B cell (primary cell): ENCODE measurements around the gene SYT17. TPM values are rescaled to one million over a fixed set of nuclear protein-coding genes. Genes with fewer than 3 reads are reported as not detected.

Experiments used
- ATAC-seq: fragments of 200-7000 bp; cut with Tn5 transposase; one replicate; pipeline ENCODE4 v1.10.0; 2021; ENCODE audit warnings: low read depth, mild to moderate bottlenecking, moderate number of reproducible peaks, moderate library complexity
- CTCF ChIA-PET: fragments of 350-600 bp; sonication (Branson Sonifier 250); formaldehyde crosslinking; loops from one replicate; lab custom pipeline; 2021; ENCODE audit warnings: antibody characterized with exemption, inconsistent platforms; lab: Charles Lee
- POLR2A ChIA-PET: fragments of 350-600 bp; sonication (Branson Sonifier 250); formaldehyde crosslinking; loops from one replicate; lab custom pipeline; 2021; ENCODE audit warnings: antibody characterized with exemption; lab: Charles Lee
- DNase-seq: peaks from one replicate; pipeline ENCODE4 v3.0.0; 2013
- H2AFZ ChIP-seq: 2 replicates; pipeline ENCODE4 v1.6.1; 2012; ENCODE audit warnings: mild to moderate bottlenecking, low read depth, low read length; ENCODE audit not compliant: insufficient read depth, poor library complexity, severe bottlenecking
- H3K27ac ChIP-seq, 2 donors: 1 replicate in 1 of 2; 2 replicates in 1 of 2; pipeline ENCODE4 v1.5.1; 2012 to 2013; ENCODE audit warnings: low read length in 2 of 2, mild to moderate bottlenecking in 2 of 2, moderate library complexity in 1 of 2
- H3K27me3 ChIP-seq, 4 experiments: fragments of 200-600 bp in 1 of 4; sonication (generic) in 1 of 4; replicated peaks in 1 of 4; 1 replicate in 2 of 4; 2 replicates in 2 of 4; pipeline versions ENCODE4 v1.6.1 to v1.7.0; 2013 to 2016; ENCODE audit warnings: low read length in 3 of 4, mild to moderate bottlenecking in 2 of 4, mixed read lengths in 1 of 4, moderate library complexity in 1 of 4; ENCODE audit not compliant: insufficient read depth in 4 of 4, control insufficient read depth in 3 of 4; ENCODE audit errors: control extremely low read depth in 1 of 4
- H3K36me3 ChIP-seq, 2 experiments: replicated peaks in 1 of 2; 1 replicate in 1 of 2; 2 replicates in 1 of 2; pipeline versions ENCODE4 v1.6.1 to v1.7.1; 2013; ENCODE audit warnings: low read length in 1 of 2; ENCODE audit not compliant: insufficient read depth in 2 of 2, control insufficient read depth in 1 of 2; ENCODE audit errors: control extremely low read depth in 1 of 2, extremely low read depth in 1 of 2
- H3K4me1 ChIP-seq, 2 donors: fragments of 200-600 bp in 1 of 2; sonication (generic) in 1 of 2; 1 replicate in 1 of 2; 2 replicates in 1 of 2; pipeline versions ENCODE4 v1.5.1 to v1.6.1; 2013 to 2017; ENCODE audit warnings: low read length in 2 of 2; ENCODE audit not compliant: control insufficient read depth in 2 of 2, insufficient read depth in 2 of 2
- H3K4me2 ChIP-seq: replicated peaks from 2 replicates; pipeline ENCODE3; 2012; ENCODE audit warnings: mild to moderate bottlenecking, low read depth, low read length; ENCODE audit not compliant: poor library complexity, severe bottlenecking
- H3K4me3 ChIP-seq, 5 experiments: fragments of 200-600 bp in 1 of 5; sonication (generic) in 1 of 5; 1 replicate in 3 of 5; 2 replicates in 2 of 5; pipeline versions ENCODE4 v1.5.1 to v1.7.0; 2011 to 2016; ENCODE audit warnings: low read length in 4 of 5, mild to moderate bottlenecking in 4 of 5, low read depth in 2 of 5, control low read depth in 1 of 5, moderate library complexity in 1 of 5; ENCODE audit not compliant: insufficient read depth in 1 of 5; ENCODE audit errors: control extremely low read depth in 1 of 5, extremely low read depth in 1 of 5
- H3K79me2 ChIP-seq: fragments of 200-600 bp; sonication (generic); one replicate; pipeline ENCODE4 v1.6.0; 2016; ENCODE audit warnings: low read length; ENCODE audit not compliant: control insufficient read depth, insufficient read depth
- H3K9ac ChIP-seq: fragments of 200-600 bp; sonication (generic); 2 replicates; pipeline ENCODE4 v1.6.1; 2017; ENCODE audit warnings: mild to moderate bottlenecking, low read length, moderate library complexity
- H3K9me3 ChIP-seq, 3 donors: one replicate each; pipeline versions ENCODE4 v1.6.1 to v1.7.1; 2013; ENCODE audit warnings: low read length in 2 of 3; ENCODE audit not compliant: control insufficient read depth in 2 of 3, insufficient read depth in 1 of 3; ENCODE audit errors: control extremely low read depth in 1 of 3
- H4K20me1 ChIP-seq: 2 replicates; pipeline ENCODE4 v1.6.0; 2012; ENCODE audit warnings: mild to moderate bottlenecking, low read length; ENCODE audit not compliant: insufficient read depth, control insufficient read depth, poor library complexity, severe bottlenecking
- H3K27ac Mint-ChIP-seq: one replicate; pipeline ENCODE4 v1.8.0; 2021; ENCODE audit warnings: mixed read lengths
- H3K27me3 Mint-ChIP-seq: one replicate; pipeline ENCODE4 v1.8.0; 2021; ENCODE audit warnings: mixed read lengths
- H3K4me1 Mint-ChIP-seq: one replicate; pipeline ENCODE4 v1.8.0; 2021; ENCODE audit warnings: mixed read lengths
- H3K4me3 Mint-ChIP-seq: one replicate; pipeline ENCODE4 v1.8.0; 2021; ENCODE audit warnings: mixed read lengths
- H3K9me3 Mint-ChIP-seq: one replicate; pipeline ENCODE4 v1.8.0; 2022; ENCODE audit warnings: mixed read lengths; ENCODE audit not compliant: insufficient read depth
- EZH2 ChIP-seq: IDR thresholded peaks from 2 replicates; pipeline ENCODE4 v1.6.1; 2012; ENCODE audit warnings: borderline replicate concordance, low read depth, mild to moderate bottlenecking, moderate library complexity, low read length; ENCODE audit not compliant: insufficient read depth, poor library complexity, severe bottlenecking
- WGBS: methylation state at CpG from one replicate; pipeline ENCODE4 v1.1.5; 2013; ENCODE audit warnings: missing lambda C conversion rate; ENCODE audit not compliant: insufficient coverage; 5-methylcytosine and 5-hydroxymethylcytosine counted together
- intact Hi-C: fragments of 100-400 bp; cut with micrococcal nuclease; formaldehyde crosslinking; loops from one replicate; pipeline ENCODE4 v1.10.0; 2022
- polyA plus RNA-seq: library from polyadenylated mRNA; depleted of rRNA; stranded (reverse); fragments of >200 nt; gene quantifications from 2 replicates; pipeline ENCODE4 v1.2.3, GENCODE V29; 2012
- total RNA-seq, 2 donors: library from RNA; stranded (reverse); fragments of 120-200 nt in 1 of 2; gene quantifications; 1 replicate in 1 of 2; 2 replicates in 1 of 2; pipeline versions ENCODE4 v1.2.3 to v1.2.4, GENCODE V29; 2013 to 2022
- TF ChIP-seq, protein P1 (sequence below): fragments of 200-600 bp; IDR thresholded peaks from one replicate; pipeline ENCODE4 v1.8.0; 2022; ENCODE audit warnings: antibody characterized with exemption, mild to moderate bottlenecking

Gene SYT17
- total and polyA plus RNA-seq, 2 donors (not counting 1 experiment from before 2014, with no cell fraction given) = 24.9 to 27.7 TPM

DNA sequence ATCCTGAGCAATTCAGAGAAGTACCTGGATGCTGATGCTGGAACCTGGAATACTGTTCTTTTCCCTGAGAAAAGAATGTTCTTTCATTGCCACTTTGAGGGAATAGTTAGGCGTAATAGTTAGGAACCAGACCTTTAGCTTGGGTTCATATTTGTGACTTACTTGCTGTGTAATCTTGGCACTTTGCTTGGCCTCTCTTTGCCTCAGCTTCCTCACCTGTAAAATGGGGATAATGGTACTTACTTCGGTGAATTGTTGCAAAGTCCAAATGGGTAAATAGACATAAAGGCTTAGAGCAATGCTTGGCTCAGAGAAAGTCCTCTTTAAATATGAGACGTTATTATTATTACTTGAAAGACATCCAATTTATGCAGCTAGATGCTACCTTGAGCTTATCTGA, 62.5 kb downstream of the SYT17 start:
- intact Hi-C loops = no loop called here
- no CpG with 5 or more reads among the region's 3 CpGs for WGBS
- ATAC-seq = no peak
- no peak overlapping the region for H3K27ac ChIP-seq
- no peak for TF ChIP-seq EZH2
- TF ChIP-seq, protein P1, sequence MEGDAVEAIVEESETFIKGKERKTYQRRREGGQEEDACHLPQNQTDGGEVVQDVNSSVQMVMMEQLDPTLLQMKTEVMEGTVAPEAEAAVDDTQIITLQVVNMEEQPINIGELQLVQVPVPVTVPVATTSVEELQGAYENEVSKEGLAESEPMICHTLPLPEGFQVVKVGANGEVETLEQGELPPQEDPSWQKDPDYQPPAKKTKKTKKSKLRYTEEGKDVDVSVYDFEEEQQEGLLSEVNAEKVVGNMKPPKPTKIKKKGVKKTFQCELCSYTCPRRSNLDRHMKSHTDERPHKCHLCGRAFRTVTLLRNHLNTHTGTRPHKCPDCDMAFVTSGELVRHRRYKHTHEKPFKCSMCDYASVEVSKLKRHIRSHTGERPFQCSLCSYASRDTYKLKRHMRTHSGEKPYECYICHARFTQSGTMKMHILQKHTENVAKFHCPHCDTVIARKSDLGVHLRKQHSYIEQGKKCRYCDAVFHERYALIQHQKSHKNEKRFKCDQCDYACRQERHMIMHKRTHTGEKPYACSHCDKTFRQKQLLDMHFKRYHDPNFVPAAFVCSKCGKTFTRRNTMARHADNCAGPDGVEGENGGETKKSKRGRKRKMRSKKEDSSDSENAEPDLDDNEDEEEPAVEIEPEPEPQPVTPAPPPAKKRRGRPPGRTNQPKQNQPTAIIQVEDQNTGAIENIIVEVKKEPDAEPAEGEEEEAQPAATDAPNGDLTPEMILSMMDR = no peak
- DNase-seq = no peak
- POLR2A ChIA-PET = no interaction called here
- peaks cover 2 to 24% (median 12%) of the 10 kb centered on the region in 3 donors for H3K9me3 ChIP-seq
- H3K36me3 ChIP-seq = peaks cover 0 to 29% of the 10 kb centered on the region in 2 experiments
- no peak overlapping the region for H3K9ac ChIP-seq
- H3K4me1 ChIP-seq = no peaks in the 10 kb centered on the region
- H4K20me1 ChIP-seq = no peaks in the 10 kb centered on the region
- H3K4me3 ChIP-seq = no peak overlapping the region
- H3K27me3 ChIP-seq = no peaks in the 10 kb centered on the region
- CTCF ChIA-PET = no interaction called here
- Mint-ChIP-seq H3K4me1 (no peaks in the 10 kb centered on the region), H3K4me3 (no peak overlapping the region), H3K9me3 (peaks cover 7% of the 10 kb centered on the region), H3K27ac (no peak overlapping the region), H3K27me3 (no peaks in the 10 kb centered on the region)
- no peaks in the 10 kb centered on the region for H3K79me2 ChIP-seq
- H3K4me2 ChIP-seq = no peak overlapping the region
- no peak overlapping the region for H2AFZ ChIP-seq

DNA sequence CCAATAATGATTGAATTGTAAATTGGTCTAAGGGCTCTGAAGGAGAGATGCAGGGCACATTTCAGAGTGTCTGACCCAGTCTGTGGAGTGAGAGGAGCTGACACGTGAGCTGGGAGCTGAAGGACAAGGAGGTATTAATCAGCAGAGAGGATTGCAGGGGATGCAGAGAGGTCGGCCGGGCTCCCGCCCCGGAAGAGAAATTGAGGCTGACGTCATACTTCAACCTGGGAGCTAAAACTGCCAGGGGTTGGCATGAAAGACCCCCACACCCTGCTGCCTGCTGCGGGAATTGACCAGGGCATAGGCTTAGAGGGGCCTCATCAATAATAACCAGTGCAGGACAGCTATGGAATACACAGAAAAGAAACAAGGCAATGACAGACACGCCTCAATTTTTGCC, 63.8 kb downstream of the SYT17 start:
- H3K79me2 ChIP-seq = no peaks in the 10 kb centered on the region
- Mint-ChIP-seq H3K9me3 (peaks cover 8% of the 10 kb centered on the region), H3K4me1 (no peaks in the 10 kb centered on the region), H3K4me3 (no peak overlapping the region), H3K27me3 (no peaks in the 10 kb centered on the region), H3K27ac (no peak overlapping the region)
- no peaks in the 10 kb centered on the region for H3K4me1 ChIP-seq
- no peaks in the 10 kb centered on the region for H3K27me3 ChIP-seq
- H3K4me2 ChIP-seq = no peak overlapping the region
- WGBS = 96% methylated on average over 8 of the region's 8 CpGs
- peaks cover 0 to 25% of the 10 kb centered on the region in 2 experiments for H3K36me3 ChIP-seq
- H3K4me3 ChIP-seq = no peak overlapping the region
- H3K9ac ChIP-seq = no peak overlapping the region
- TF ChIP-seq, protein P1 = no peak
- no peak for TF ChIP-seq EZH2
- intact Hi-C loops = no loop called here
- no peaks in the 10 kb centered on the region for H4K20me1 ChIP-seq
- peaks cover 2 to 31% (median 24%) of the 10 kb centered on the region in 3 donors for H3K9me3 ChIP-seq
- ChIA-PET CTCF (interaction anchor here (0.9 kb wide), 1 partner anchor 8 kb away, joined by 3 read pairs; no protein-coding TSS in a partner anchor), POLR2A (no interaction called here)
- ATAC-seq (no peak), DNase-seq (no peak)
- no peak overlapping the region for H2AFZ ChIP-seq
- no peak overlapping the region for H3K27ac ChIP-seq
